CD14-positive monocyte (primary cell): Measurements from ENCODE around the gene GIMAP8. TPM values are rescaled to one million over a fixed set of nuclear protein-coding genes. Genes with fewer than 3 reads are reported as not detected.

Source experiments
- DNase-seq, 3 donors: peaks; one replicate each; pipeline ENCODE4 v3.0.0-alpha.2; 2011 to 2022
- H2AFZ ChIP-seq: 2 replicates; pipeline ENCODE4 v1.6.0; 2012; ENCODE audit warnings: mild to moderate bottlenecking, low read depth, low read length, inconsistent platforms; ENCODE audit not compliant: insufficient read depth, poor library complexity, severe bottlenecking
- H3K27ac ChIP-seq, 2 donors: 1 replicate in 1 of 2; 2 replicates in 1 of 2; pipeline ENCODE4 v1.5.1; 2012 to 2013; ENCODE audit warnings: low read length in 2 of 2, control low read depth in 1 of 2, inconsistent platforms in 1 of 2, low read depth in 1 of 2, mild to moderate bottlenecking in 1 of 2
- H3K27me3 ChIP-seq, 2 donors: one replicate each; pipeline versions ENCODE4 v1.6.0 to v1.6.1; 2011 to 2013; ENCODE audit warnings: low read length in 2 of 2; ENCODE audit not compliant: control insufficient read depth in 2 of 2, insufficient read depth in 2 of 2
- H3K36me3 ChIP-seq, 2 donors: replicated peaks in 1 of 2; 1 replicate in 1 of 2; 2 replicates in 1 of 2; pipeline versions ENCODE4 v1.5.1 to v1.6.1; 2012 to 2013; ENCODE audit warnings: low read length in 2 of 2, control low read depth in 1 of 2, inconsistent platforms in 1 of 2, mild to moderate bottlenecking in 1 of 2; ENCODE audit not compliant: insufficient read depth in 2 of 2, control insufficient read depth in 1 of 2
- H3K4me1 ChIP-seq, 2 donors: 1 replicate in 1 of 2; 2 replicates in 1 of 2; pipeline versions ENCODE4 v1.5.1 to v1.6.1; 2012 to 2013; ENCODE audit warnings: low read length in 2 of 2, control low read depth in 1 of 2, inconsistent platforms in 1 of 2, mild to moderate bottlenecking in 1 of 2, moderate library complexity in 1 of 2; ENCODE audit not compliant: insufficient read depth in 2 of 2, control insufficient read depth in 1 of 2
- H3K4me2 ChIP-seq: replicated peaks from 2 replicates; pipeline ENCODE3; 2012; ENCODE audit warnings: low read length, moderate library complexity, mild to moderate bottlenecking; ENCODE audit not compliant: poor library complexity, severe bottlenecking; ENCODE audit errors: extremely low read depth
- H3K4me3 ChIP-seq, 3 experiments: fragments of 200-600 bp in 1 of 3; sonication (generic) in 1 of 3; replicated peaks in 1 of 3; 1 replicate in 2 of 3; 2 replicates in 1 of 3; pipeline ENCODE4 v1.5.1; 2011 to 2013; ENCODE audit warnings: low read length in 3 of 3, mild to moderate bottlenecking in 3 of 3, control low read depth in 2 of 3, low read depth in 2 of 3, inconsistent platforms in 1 of 3, moderate library complexity in 1 of 3
- H3K79me2 ChIP-seq: 2 replicates; pipeline ENCODE4 v1.6.0; 2012; ENCODE audit warnings: mild to moderate bottlenecking, control low read depth, inconsistent platforms, low read length, moderate library complexity; ENCODE audit not compliant: insufficient read depth
- H3K9ac ChIP-seq: 2 replicates; pipeline ENCODE4 v1.6.0; 2017; ENCODE audit warnings: low read length, mild to moderate bottlenecking; ENCODE audit not compliant: insufficient read depth, poor library complexity, severe bottlenecking
- H3K9me3 ChIP-seq, 2 donors: replicated peaks in 1 of 2; 1 replicate in 1 of 2; 2 replicates in 1 of 2; pipeline versions ENCODE4 v1.5.1 to v1.6.1; 2012 to 2013; ENCODE audit warnings: low read length in 2 of 2, control low read depth in 1 of 2; ENCODE audit not compliant: control insufficient read depth in 1 of 2, insufficient read depth in 1 of 2
- H4K20me1 ChIP-seq: 2 replicates; pipeline ENCODE4 v1.6.0; 2012; ENCODE audit warnings: mild to moderate bottlenecking, low read length, control low read depth, moderate library complexity; ENCODE audit not compliant: insufficient read depth
- H3K27ac Mint-ChIP-seq, 7 donors: one replicate each; pipeline ENCODE4 v1.8.0; 2020; ENCODE audit warnings: mild to moderate bottlenecking in 7 of 7, mixed read lengths in 7 of 7, moderate library complexity in 6 of 7, inconsistent platforms in 2 of 7
- H3K27me3 Mint-ChIP-seq, 3 donors: one replicate each; pipeline ENCODE4 v1.8.0; 2021 to 2022; ENCODE audit warnings: low read depth in 3 of 3, mild to moderate bottlenecking in 3 of 3, mixed read lengths in 3 of 3, moderate library complexity in 3 of 3, inconsistent platforms in 1 of 3
- H3K36me3 Mint-ChIP-seq, 2 donors: one replicate each; pipeline ENCODE4 v1.8.0; 2020; ENCODE audit warnings: mixed read lengths in 2 of 2, inconsistent platforms in 1 of 2, mild to moderate bottlenecking in 1 of 2
- H3K4me1 Mint-ChIP-seq: one replicate; pipeline ENCODE4 v1.8.0; 2020; ENCODE audit warnings: mild to moderate bottlenecking, mixed read lengths
- H3K4me3 Mint-ChIP-seq, 2 donors: one replicate each; pipeline ENCODE4 v1.8.0; 2020; ENCODE audit warnings: mild to moderate bottlenecking in 2 of 2, mixed read lengths in 2 of 2, moderate library complexity in 1 of 2
- H3K9me3 Mint-ChIP-seq, 7 donors: one replicate each; pipeline ENCODE4 v1.8.0; 2020 to 2022; ENCODE audit warnings: mixed read lengths in 7 of 7, mild to moderate bottlenecking in 6 of 7, moderate library complexity in 6 of 7, inconsistent platforms in 2 of 7
- CTCF ChIP-seq: fragments of 200-600 bp; IDR thresholded peaks from one replicate; pipeline ENCODE4 v1.8.0; 2022; ENCODE audit warnings: antibody characterized with exemption, mild to moderate bottlenecking
- WGBS: methylation state at CpG from one replicate; pipeline ENCODE4 v1.1.5; 2013; ENCODE audit warnings: missing lambda C conversion rate; ENCODE audit not compliant: insufficient coverage; 5-methylcytosine and 5-hydroxymethylcytosine counted together
- intact Hi-C, 2 donors: fragments of 100-400 bp; cut with micrococcal nuclease; formaldehyde crosslinking; loops; one replicate each; pipeline versions ENCODE4 v1.15.0 to v1.15.1; 2023
- polyA plus RNA-seq, 3 donors: library from polyadenylated mRNA; depleted of rRNA in 1 of 3; unstranded in 2 of 3; stranded (reverse) in 1 of 3; fragments of 300-500 nt in 2 of 3; fragments of >200 nt in 1 of 3; fragmentation: Illumina TruSeq in 2 of 3; gene quantifications; 1 replicate in 2 of 3; 2 replicates in 1 of 3; pipeline ENCODE4 v1.2.3, GENCODE V29; 2012 to 2021

GIMAP8 gene
- polyA plus RNA-seq, 3 donors: 12.0 to 26.8 (median 22.5) TPM

GRCh38 chr7:150410131-150410530 is 40.3 kb upstream of the GIMAP8 start:
- WGBS: 98% methylated on average over 7 of the region's 7 CpGs
- TF ChIP-seq CTCF: no peak
- H3K27me3 Mint-ChIP-seq: peaks cover 3 to 10% (median 4%) of the 10 kb centered on the region in 3 donors
- H3K9ac ChIP-seq: no peak overlapping the region
- H3K4me1 ChIP-seq: peaks cover 17 to 21% of the 10 kb centered on the region in 2 donors
- no peaks in the 10 kb centered on the region for H3K27me3 ChIP-seq
- H3K79me2 ChIP-seq: no peaks in the 10 kb centered on the region
- H3K4me1 Mint-ChIP-seq: peaks cover 21% of the 10 kb centered on the region
- H3K27ac ChIP-seq: no peak overlapping the region
- DNase-seq: no peak
- H3K9me3 ChIP-seq: no peaks in the 10 kb centered on the region
- H3K4me3 Mint-ChIP-seq: no peak overlapping the region
- no peak overlapping the region for H3K4me2 ChIP-seq
- H3K36me3 ChIP-seq: no peaks in the 10 kb centered on the region
- H2AFZ ChIP-seq: no peak overlapping the region
- no peak overlapping the region for H3K4me3 ChIP-seq
- peaks cover 0 to 18% of the 10 kb centered on the region in 2 donors for H3K36me3 Mint-ChIP-seq
- peak overlapping the region in 1 of 7 donors; percentile 38 for H3K27ac Mint-ChIP-seq
- no peaks in the 10 kb centered on the region for H4K20me1 ChIP-seq
- peaks cover 0 to 1% (median 0%) of the 10 kb centered on the region in 7 donors for H3K9me3 Mint-ChIP-seq
- intact Hi-C loops: no loop called here

DNA sequence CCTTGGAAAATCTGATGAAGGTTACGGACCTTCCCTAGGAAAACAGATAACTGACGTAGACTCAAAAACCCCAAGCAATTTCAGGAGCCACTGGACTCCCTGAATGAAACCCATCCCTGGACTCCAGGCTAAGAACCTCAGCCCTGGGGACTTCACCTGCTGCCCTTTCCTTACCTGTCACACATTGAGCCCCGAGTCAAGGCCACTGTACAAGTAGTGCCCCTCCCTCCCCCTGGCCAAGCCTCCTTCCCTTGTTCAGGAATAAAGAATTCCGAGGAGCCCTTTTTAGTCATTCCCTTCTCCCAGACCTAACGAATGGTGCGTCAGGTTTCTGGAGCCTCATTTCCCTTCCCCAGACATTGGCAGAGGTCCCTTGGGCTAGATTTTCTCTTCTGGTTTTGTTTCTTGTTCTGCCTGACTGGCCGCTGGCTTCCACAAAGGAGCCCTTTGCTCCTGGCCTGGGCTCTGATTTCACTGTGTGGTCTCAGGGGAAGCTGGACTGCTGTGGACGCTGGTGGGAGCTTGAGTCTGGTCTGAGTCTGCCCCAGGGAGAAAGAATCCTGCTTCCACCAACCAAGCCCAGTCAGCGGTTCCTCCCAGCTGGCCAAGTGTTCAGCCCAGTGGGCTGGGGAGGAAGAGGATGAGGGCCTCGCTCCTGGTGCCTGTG is 39.6 kb upstream of the GIMAP8 start:
- H3K27ac ChIP-seq: no peak overlapping the region
- no peak overlapping the region for H3K9ac ChIP-seq
- H4K20me1 ChIP-seq: no peaks in the 10 kb centered on the region
- H3K27ac Mint-ChIP-seq: no peak overlapping the region
- H3K4me1 ChIP-seq: peaks cover 13 to 15% of the 10 kb centered on the region in 2 donors
- intact Hi-C loops: no loop called here
- no peaks in the 10 kb centered on the region for H3K27me3 ChIP-seq
- peaks cover 17% of the 10 kb centered on the region for H3K4me1 Mint-ChIP-seq
- no peaks in the 10 kb centered on the region for H3K9me3 ChIP-seq
- peaks cover 1 to 10% (median 3%) of the 10 kb centered on the region in 3 donors for H3K27me3 Mint-ChIP-seq
- H3K4me3 ChIP-seq: no peak overlapping the region
- WGBS: 94% methylated on average over 5 of the region's 10 CpGs
- H3K79me2 ChIP-seq: no peaks in the 10 kb centered on the region
- no peak for DNase-seq
- no peak overlapping the region for H3K4me3 Mint-ChIP-seq
- peaks cover 0 to 18% of the 10 kb centered on the region in 2 donors for H3K36me3 Mint-ChIP-seq
- no peaks in the 10 kb centered on the region for H3K36me3 ChIP-seq
- peaks cover 0 to 1% (median 0%) of the 10 kb centered on the region in 7 donors for H3K9me3 Mint-ChIP-seq
- H3K4me2 ChIP-seq: no peak overlapping the region
- H2AFZ ChIP-seq: no peak overlapping the region
- no peak for TF ChIP-seq CTCF
